Left ventricle myocardium inferior (tissue), 1 donor: Measurements from ENCODE around the gene ST7. TPM values are rescaled to one million over a fixed set of nuclear protein-coding genes. Genes with fewer than 3 reads are reported as not detected.

Experiments
- DNase-seq: peaks from one replicate; pipeline ENCODE4 v3.0.0-alpha.2; 2020
- H3K27ac ChIP-seq: fragments of 200-600 bp; replicated peaks from 2 replicates; pipeline ENCODE4 v1.8.0; 2021
- H3K27me3 ChIP-seq: fragments of 200-600 bp; 2 replicates; pipeline ENCODE4 v1.8.0; 2021; ENCODE audit warnings: low read depth
- H3K36me3 ChIP-seq: fragments of 200-600 bp; 2 replicates; pipeline ENCODE4 v1.8.0; 2021
- H3K4me1 ChIP-seq: fragments of 200-600 bp; 2 replicates; pipeline ENCODE4 v1.8.0; 2021
- H3K4me3 ChIP-seq: fragments of 200-600 bp; 2 replicates; pipeline ENCODE4 v1.8.0; 2021; ENCODE audit warnings: mild to moderate bottlenecking, moderate library complexity
- H3K9me3 ChIP-seq: fragments of 200-600 bp; replicated peaks from 2 replicates; pipeline ENCODE4 v1.8.0; 2021
- CTCF ChIP-seq: fragments of 200-600 bp; IDR thresholded peaks from 2 replicates; pipeline ENCODE4 v1.8.0; 2021; ENCODE audit warnings: antibody characterized with exemption, mild to moderate bottlenecking, borderline replicate concordance
- intact Hi-C: fragments of 100-400 bp; cut with micrococcal nuclease; formaldehyde crosslinking; loops from one replicate; pipeline ENCODE4 v1.11.0; 2022
- total RNA-seq: library from RNA; stranded (reverse); fragmentation: NEBNext Ultra II Directional; extraction: Animal tissue kit (Norgen Biotek cat#: 25700); gene quantifications from one replicate; pipeline ENCODE4 v1.2.1, GENCODE V29; 2021
- donor health status: DM: no; HTN: yes; CAD: no; lungs with severe emphysema.

Gene ST7
- total RNA-seq, 1 donor from 2014 or later, result 28.5 TPM

- Histone ChIP-seq H3K36me3 (peaks cover 17% of the 10 kb centered on the region), H3K27me3 (no peaks in the 10 kb centered on the region), H3K4me3 (no peak overlapping the region), H3K9me3 (no peaks in the 10 kb centered on the region), H3K27ac (no peak overlapping the region), H3K4me1 (peaks cover 12% of the 10 kb centered on the region)
- no peak for TF ChIP-seq CTCF
- DNase-seq, result no peak
- intact Hi-C loops, result no loop called here
These were observed 219.9 kb downstream of the ST7 start for GRCh38 chr7:117173035-117173770.

- DNase-seq, result no peak
- H3K9me3 ChIP-seq, result no peaks in the 10 kb centered on the region
- TF ChIP-seq CTCF, result no peak
These were observed 222.9 kb downstream of the ST7 start for GRCh38 chr7:117176206-117176605.

GRCh38 chr7:117178600-117178999, 225.3 kb downstream of the ST7 start:
- intact Hi-C loops, result no loop called here
- Histone ChIP-seq H3K4me1 (no peaks in the 10 kb centered on the region), H3K4me3 (no peak overlapping the region), H3K9me3 (no peaks in the 10 kb centered on the region), H3K27me3 (no peaks in the 10 kb centered on the region), H3K36me3 (peaks cover 3% of the 10 kb centered on the region), H3K27ac (no peak overlapping the region)
- no peak for DNase-seq
- TF ChIP-seq CTCF, result no peak

More at GRCh38 chr7:117176206-117176605, 222.9 kb downstream of the ST7 start:
- Histone ChIP-seq H3K27ac (no peak overlapping the region), H3K4me1 (peaks cover 5% of the 10 kb centered on the region), H3K4me3 (no peak overlapping the region), H3K27me3 (no peaks in the 10 kb centered on the region), H3K36me3 (peaks cover 15% of the 10 kb centered on the region)
- intact Hi-C loops, result no loop called here

- TF ChIP-seq CTCF, result no peak
These were observed 226.4 kb downstream of the ST7 start for GRCh38 chr7:117179701-117180100.

GRCh38 chr7:117183729-117184128, 230.4 kb downstream of the ST7 start:
- Histone ChIP-seq H3K9me3 (no peaks in the 10 kb centered on the region), H3K4me3 (no peak overlapping the region), H3K4me1 (no peaks in the 10 kb centered on the region), H3K27ac (no peak overlapping the region), H3K27me3 (no peaks in the 10 kb centered on the region), H3K36me3 (no peaks in the 10 kb centered on the region)
- no peak for TF ChIP-seq CTCF
- intact Hi-C loops, result no loop called here
- no peak for DNase-seq

More at GRCh38 chr7:117179701-117180100, 226.4 kb downstream of the ST7 start:
- intact Hi-C loops, result no loop called here
- Histone ChIP-seq H3K27me3 (no peaks in the 10 kb centered on the region), H3K36me3 (peaks cover 1% of the 10 kb centered on the region), H3K4me3 (no peak overlapping the region), H3K27ac (no peak overlapping the region), H3K9me3 (no peaks in the 10 kb centered on the region), H3K4me1 (no peaks in the 10 kb centered on the region)
- no peak for DNase-seq
